Endometrial microvascular endothelial cells (primary cell): ENCODE measurements around the gene ADAMTS9. TPM values are rescaled to one million over a fixed set of nuclear protein-coding genes. Genes with fewer than 3 reads are reported as not detected.

Experiments
- in situ Hi-C: cut with HindIII; loops from 2 replicates; pipeline ENCODE4 v1.10.0; 2017; ENCODE audit warnings: low sequenced_read_pairs, low pct_unique_long_range_greater_than_20kb; ENCODE audit errors: inconsistent ontology term
- total RNA-seq: library from RNA; depleted of rRNA; stranded (reverse); fragments of >200 nt; gene quantifications from one replicate; pipeline ENCODE4 v1.2.3, GENCODE V29; 2015; ENCODE audit errors: inconsistent ontology term

The ADAMTS9 gene
- total RNA-seq, 1 donor from 2014 or later: 33.9 TPM

DNA sequence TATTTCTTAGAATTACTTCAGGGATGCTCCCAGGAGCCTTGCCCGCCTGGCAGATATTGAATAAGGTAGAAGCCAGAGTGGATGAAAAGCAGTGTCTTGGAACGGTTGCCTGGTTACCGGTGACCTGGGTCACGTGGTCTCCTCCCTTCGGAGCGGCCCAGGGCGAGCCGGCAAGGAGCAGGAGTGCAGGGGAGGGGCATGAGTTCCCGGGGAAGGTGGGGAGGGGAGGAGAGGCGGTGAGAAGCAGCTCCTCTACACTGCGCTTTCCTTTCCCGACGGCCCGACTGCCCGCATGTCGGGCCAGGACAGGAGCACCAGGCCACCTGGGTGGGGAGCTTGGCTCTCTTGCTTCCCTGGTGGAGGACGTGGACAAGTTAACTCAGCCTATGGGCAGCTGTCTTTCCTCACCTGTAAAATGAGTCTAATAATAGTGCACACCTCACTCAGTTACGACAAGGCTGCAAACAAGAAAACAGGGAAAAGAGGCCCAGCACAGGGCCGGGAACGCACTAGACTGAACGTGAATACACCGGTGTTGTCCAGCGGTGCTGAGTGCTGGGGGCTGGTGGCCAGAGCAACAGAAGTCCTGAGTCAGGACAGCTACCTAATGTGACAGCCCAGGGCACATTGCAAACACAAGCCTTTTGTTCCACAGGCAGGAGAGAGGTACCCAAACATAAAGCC, 198.3 kb downstream of the ADAMTS9 start:
- in situ Hi-C loops: no loop called here

DNA sequence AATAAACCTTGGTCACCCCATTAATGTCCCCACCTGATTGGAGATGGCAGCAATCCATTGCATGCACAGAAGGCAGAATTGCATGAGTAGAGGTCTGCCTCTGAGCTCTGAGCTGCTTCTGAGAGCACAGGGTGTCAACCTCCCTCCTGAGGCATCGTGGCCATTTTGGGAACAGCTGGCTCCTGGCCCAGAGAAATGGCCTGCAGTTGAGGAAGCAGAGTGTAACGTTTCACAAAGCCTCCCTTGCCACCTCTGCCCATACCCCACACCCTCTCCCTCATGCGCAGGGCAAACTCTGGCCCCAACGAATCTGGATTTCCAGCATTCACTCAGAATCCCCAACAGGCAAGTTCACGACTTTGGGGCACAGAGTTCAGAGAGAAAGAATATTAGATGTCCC, 198.9 kb downstream of the ADAMTS9 start:
- in situ Hi-C loops: no loop called here

DNA sequence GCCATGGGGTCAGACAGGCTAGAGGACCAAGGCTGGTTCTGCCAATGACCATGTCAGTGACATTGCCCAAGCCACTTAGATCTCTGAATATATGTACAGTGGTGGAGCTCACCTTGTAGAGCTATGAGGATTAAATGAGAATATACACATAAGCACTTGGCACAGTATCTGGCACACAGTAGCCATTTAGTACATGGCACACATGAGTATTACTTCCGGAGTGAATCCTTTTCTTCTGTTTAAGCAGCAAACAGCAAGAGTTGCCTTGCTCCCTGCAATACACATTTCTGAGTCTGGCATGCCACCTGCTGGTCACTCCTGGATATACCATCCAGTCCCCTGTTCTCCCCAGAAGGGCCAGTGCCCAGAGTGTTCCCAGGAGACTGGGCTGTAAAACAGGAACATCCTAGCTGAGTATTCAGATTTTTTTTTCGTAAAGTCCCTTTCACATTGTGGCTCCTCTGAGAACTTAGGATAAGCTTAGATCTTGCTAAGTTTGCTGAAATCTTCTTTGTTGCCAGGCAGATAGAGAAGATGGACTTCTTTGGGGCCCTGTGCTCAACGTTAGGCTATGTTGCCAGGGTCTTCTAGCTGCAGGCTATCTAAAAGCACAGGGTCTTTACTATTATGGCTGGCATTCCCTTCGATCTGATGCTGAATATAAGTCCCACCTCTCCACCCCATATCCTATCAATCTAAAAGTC, 203.4 kb downstream of the ADAMTS9 start:
- in situ Hi-C loops: no loop called here

DNA sequence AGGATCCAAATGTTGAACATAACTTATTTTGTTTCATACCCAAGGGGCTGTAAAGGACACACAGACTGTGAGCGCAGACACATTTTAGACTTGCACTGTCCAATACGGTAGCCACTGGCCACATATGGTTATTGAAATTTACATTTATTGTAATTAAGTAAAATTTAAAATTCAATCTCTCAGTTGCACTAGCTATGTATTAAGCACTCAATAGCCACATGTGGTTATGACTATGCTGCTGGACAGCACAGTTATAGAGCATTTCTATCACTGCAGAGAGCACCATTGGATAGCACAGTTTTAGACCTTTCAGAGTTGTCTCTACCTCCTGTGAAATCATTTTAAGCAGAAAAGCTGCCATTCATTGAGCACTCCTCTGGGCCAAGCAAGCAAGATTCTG, 204.3 kb downstream of the ADAMTS9 start:
- in situ Hi-C loops: no loop called here

DNA sequence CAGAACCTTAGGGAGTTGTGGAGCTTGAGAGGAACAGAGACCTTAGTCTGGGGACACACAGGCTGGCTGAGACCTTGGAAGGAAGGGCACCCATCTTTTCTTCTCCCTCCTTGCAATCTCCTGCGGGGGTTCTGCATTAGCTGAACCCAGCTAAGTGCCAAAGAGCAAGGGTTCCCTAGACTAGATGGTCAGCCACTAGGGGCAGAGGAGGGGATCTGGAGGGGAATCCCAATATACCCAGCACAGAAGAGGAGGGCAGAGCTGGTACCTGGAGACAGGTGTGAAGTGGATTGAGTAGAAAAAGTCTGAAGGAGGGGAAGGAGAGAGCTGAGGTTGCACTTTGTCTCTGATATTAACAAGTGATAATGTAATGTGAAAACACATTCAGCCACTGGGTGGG, 212.8 kb downstream of the ADAMTS9 start:
- in situ Hi-C loops: no loop called here

DNA sequence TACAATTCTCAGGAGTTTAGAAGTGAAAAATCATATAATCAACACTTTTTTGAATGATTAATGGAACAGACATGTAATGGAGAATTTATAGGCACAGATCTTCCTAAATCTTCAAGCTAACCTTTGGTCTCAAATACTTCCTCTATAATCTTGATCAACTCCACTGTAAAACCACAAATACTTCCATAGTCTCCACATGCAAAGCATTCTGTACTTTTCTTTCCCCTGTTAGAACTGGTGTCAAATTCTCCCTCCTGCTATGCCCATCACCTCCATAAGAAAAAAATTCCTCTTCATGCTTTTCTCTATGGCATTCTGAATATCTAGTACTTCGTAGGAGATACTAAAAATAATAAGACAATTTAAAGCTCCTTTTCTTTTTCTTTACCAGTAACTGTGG, 214.3 kb downstream of the ADAMTS9 start:
- in situ Hi-C loops: loop anchor here (25.0 kb wide), 2 partner anchors 286 to 436 kb away; no protein-coding TSS in a partner anchor

DNA sequence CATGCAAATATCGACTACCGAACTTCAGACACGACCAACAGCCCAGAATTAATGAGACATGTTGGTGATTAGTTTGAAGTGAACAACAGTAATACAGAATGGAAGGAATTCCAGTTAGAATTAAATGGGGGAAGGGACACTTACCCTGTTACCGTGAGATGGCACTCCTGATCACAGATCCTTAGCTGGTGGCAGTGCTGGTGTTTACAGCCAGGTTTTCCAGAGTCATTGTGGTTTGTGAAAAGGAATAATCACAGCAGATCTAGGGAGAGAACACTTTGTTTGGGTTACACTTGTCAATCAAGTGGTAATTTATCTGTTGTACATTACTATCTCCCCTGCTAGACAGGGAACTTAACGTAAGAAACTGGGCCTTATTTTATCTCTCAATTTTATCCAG, 217.4 kb downstream of the ADAMTS9 start:
- in situ Hi-C loops: loop anchor here (25.0 kb wide), 2 partner anchors 283 to 433 kb away; no protein-coding TSS in a partner anchor

DNA sequence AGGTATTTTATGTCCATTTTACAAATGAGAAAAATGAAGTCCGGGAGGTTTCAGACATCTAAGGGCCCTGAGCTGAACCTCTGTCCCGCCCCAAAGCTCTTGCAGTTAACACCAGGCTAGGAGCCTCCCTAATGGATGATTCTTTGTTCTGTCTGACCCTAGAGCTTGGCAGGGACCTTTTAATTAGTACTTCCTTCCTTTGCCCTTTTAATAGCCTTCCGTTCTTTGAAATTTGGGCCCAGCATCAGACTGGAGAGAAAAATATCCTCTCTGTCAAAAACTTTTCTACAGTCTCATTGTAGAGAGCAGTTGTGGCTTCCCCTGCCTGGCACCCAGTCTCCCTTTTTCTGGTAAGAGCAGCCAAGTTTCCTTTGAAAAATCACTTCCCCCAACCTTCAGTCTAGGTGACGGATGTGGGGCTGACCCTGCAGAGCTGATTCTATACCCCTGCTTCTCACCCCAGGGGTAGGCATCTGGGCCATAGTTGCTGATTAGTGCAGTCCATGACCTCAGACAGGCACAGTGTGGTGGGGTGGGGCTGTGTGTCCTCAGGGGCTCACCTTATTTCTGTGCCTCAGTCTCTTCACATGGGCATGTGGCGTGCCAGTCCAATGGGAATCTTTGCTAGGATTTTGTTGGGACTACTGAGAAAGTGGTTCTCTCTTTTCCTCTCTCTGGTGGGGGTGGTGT, 220.4 kb downstream of the ADAMTS9 start:
- in situ Hi-C loops: loop anchor here (25.0 kb wide), 2 partner anchors 280 to 430 kb away; no protein-coding TSS in a partner anchor
